Astrocyte (in vitro differentiated cells and primary cell): ENCODE data around the gene CYP19A1.

Source experiments
- CTCF ChIP-seq: IDR thresholded peaks from 2 replicates; pipeline ENCODE4 v1.5.1; 2011; ENCODE audit warnings: low read depth, mild to moderate bottlenecking, inconsistent platforms, low read length, moderate library complexity; ENCODE audit not compliant: insufficient read depth
- EZH2 ChIP-seq: IDR thresholded peaks from 2 replicates; pipeline ENCODE4 v1.6.1; 2012; ENCODE audit warnings: mild to moderate bottlenecking, low read length, inconsistent platforms; ENCODE audit not compliant: insufficient read depth

GRCh38 chr15:51319539-51319938, 18.9 kb downstream of the CYP19A1 start:
- no peak for TF ChIP-seq CTCF
- no peak for TF ChIP-seq EZH2
